Mesenchymal stem cell (in vitro differentiated cells and primary cell): Measurements from ENCODE around the gene FIGN.
A peak's percentile ranks its signal among the peaks of the same experiment; 100 is the strongest.

ENCODE experiments used
- DNase-seq: peaks from one replicate; pipeline ENCODE4 v3.0.0-alpha.2; 2013
- H2AFZ ChIP-seq: one replicate; pipeline ENCODE4 v1.6.1; 2013; ENCODE audit warnings: low read depth, mild to moderate bottlenecking, control low read depth, inconsistent platforms, low read length, moderate library complexity
- H2AK5ac ChIP-seq: 2 replicates; pipeline ENCODE4 v1.6.1; 2013; ENCODE audit warnings: low read length, moderate library complexity, mild to moderate bottlenecking, inconsistent platforms; ENCODE audit not compliant: severe bottlenecking
- H2BK120ac ChIP-seq: one replicate; pipeline ENCODE4 v1.6.1; 2013; ENCODE audit warnings: low read depth, mild to moderate bottlenecking, inconsistent platforms, low read length, moderate library complexity
- H2BK12ac ChIP-seq, 2 experiments: one replicate each; pipeline ENCODE4 v1.6.1; 2013; ENCODE audit warnings: inconsistent platforms in 2 of 2, low read length in 2 of 2, mild to moderate bottlenecking in 2 of 2, moderate library complexity in 2 of 2, control low read depth in 1 of 2
- H2BK15ac ChIP-seq: one replicate; pipeline ENCODE4 v1.6.1; 2013; ENCODE audit warnings: mild to moderate bottlenecking, low read depth, inconsistent platforms; ENCODE audit not compliant: poor library complexity, severe bottlenecking
- H2BK5ac ChIP-seq: 2 replicates; pipeline ENCODE4 v1.6.1; 2013; ENCODE audit warnings: low read depth, mild to moderate bottlenecking, low read length, control low read depth, inconsistent platforms; ENCODE audit not compliant: poor library complexity, severe bottlenecking
- H3K14ac ChIP-seq, 2 experiments: one replicate each; pipeline ENCODE4 v1.6.1; 2013; ENCODE audit warnings: inconsistent platforms in 2 of 2, low read length in 2 of 2, control low read depth in 1 of 2, mild to moderate bottlenecking in 1 of 2, moderate library complexity in 1 of 2
- H3K18ac ChIP-seq, 2 experiments: one replicate each; pipeline ENCODE4 v1.6.1; 2013; ENCODE audit warnings: inconsistent platforms in 2 of 2, low read length in 2 of 2, control low read depth in 1 of 2, low read depth in 1 of 2, mild to moderate bottlenecking in 1 of 2
- H3K23ac ChIP-seq, 2 experiments: one replicate each; pipeline ENCODE4 v1.6.1; 2013; ENCODE audit warnings: inconsistent platforms in 2 of 2, low read length in 2 of 2, mild to moderate bottlenecking in 2 of 2, moderate library complexity in 2 of 2, control low read depth in 1 of 2
- H3K27ac ChIP-seq: 2 replicates; pipeline ENCODE4 v1.5.1; 2013; ENCODE audit warnings: mild to moderate bottlenecking, moderate library complexity, low read length, control low read depth, inconsistent platforms; ENCODE audit not compliant: poor library complexity, severe bottlenecking
- H3K27me3 ChIP-seq, 2 experiments: 2 replicates each; pipeline versions ENCODE4 v1.6.1 to v1.7.0; 2013; ENCODE audit warnings: low read length in 2 of 2, mild to moderate bottlenecking in 2 of 2, moderate library complexity in 2 of 2, control low read depth in 1 of 2, inconsistent platforms in 1 of 2; ENCODE audit not compliant: control insufficient read depth in 1 of 2, insufficient read depth in 1 of 2
- H3K36me3 ChIP-seq, 2 experiments: 2 replicates each; pipeline versions ENCODE4 v1.6.1 to v1.7.0; 2013; ENCODE audit warnings: low read length in 2 of 2, control low read depth in 1 of 2, inconsistent platforms in 1 of 2, low read depth in 1 of 2, mild to moderate bottlenecking in 1 of 2; ENCODE audit not compliant: insufficient read depth in 2 of 2, control insufficient read depth in 1 of 2
- H3K4ac ChIP-seq, 2 experiments: one replicate each; pipeline ENCODE4 v1.6.1; 2013; ENCODE audit warnings: inconsistent platforms in 2 of 2, low read length in 2 of 2, mild to moderate bottlenecking in 2 of 2, moderate library complexity in 2 of 2, control low read depth in 1 of 2, low read depth in 1 of 2
- H3K4me1 ChIP-seq: 2 replicates; pipeline ENCODE4 v1.6.1; 2013; ENCODE audit warnings: low read depth, low read length, control low read depth; ENCODE audit not compliant: control insufficient read depth, insufficient read depth
- H3K4me2 ChIP-seq: 2 replicates; pipeline ENCODE4 v1.6.1; 2013; ENCODE audit warnings: low read length, mild to moderate bottlenecking, inconsistent platforms; ENCODE audit not compliant: poor library complexity, severe bottlenecking
- H3K4me3 ChIP-seq, 2 experiments: 2 replicates each; pipeline versions ENCODE4 v1.5.1 to v1.7.0; 2013; ENCODE audit warnings: low read length in 2 of 2, mild to moderate bottlenecking in 2 of 2, control low read depth in 1 of 2, low read depth in 1 of 2; ENCODE audit not compliant: insufficient read depth in 1 of 2
- H3K79me1 ChIP-seq: replicated peaks from 2 replicates; pipeline ENCODE4 v1.6.1; 2013; ENCODE audit warnings: mild to moderate bottlenecking, control low read depth, low read length, inconsistent platforms; ENCODE audit not compliant: poor library complexity, severe bottlenecking
- H3K9ac ChIP-seq: 2 replicates; pipeline ENCODE4 v1.7.0; 2013; ENCODE audit warnings: mild to moderate bottlenecking, low read length, moderate library complexity
- H3K9me3 ChIP-seq: 2 replicates; pipeline ENCODE4 v1.7.0; 2013; ENCODE audit warnings: mild to moderate bottlenecking, low read length; ENCODE audit not compliant: control insufficient read depth
- H4K8ac ChIP-seq: one replicate; pipeline ENCODE4 v1.6.1; 2013; ENCODE audit warnings: inconsistent platforms, mild to moderate bottlenecking, low read length, moderate library complexity
- H4K91ac ChIP-seq: one replicate; pipeline ENCODE4 v1.6.1; 2013; ENCODE audit warnings: mild to moderate bottlenecking, low read length, inconsistent platforms
- WGBS: methylation state at CpG from one replicate; pipeline ENCODE4 v1.1.7; 2013; ENCODE audit warnings: mixed read lengths; 5-methylcytosine and 5-hydroxymethylcytosine counted together

FIGN gene

GRCh38 chr2:163682695-163683094 lies 53.1 kb downstream of the FIGN start:
- Histone ChIP-seq H4K8ac (no peak overlapping the region), H2AFZ (no peak overlapping the region), H3K4me1 (no peaks in the 10 kb centered on the region), H4K91ac (no peak overlapping the region), H2BK12ac (no peak overlapping the region), H3K9ac (peak overlapping the region; percentile 5), H2BK15ac (no peak overlapping the region), H3K36me3 (peaks cover 0 to 6% of the 10 kb centered on the region in 2 experiments), H3K14ac (no peak overlapping the region), H3K79me1 (peaks cover 9% of the 10 kb centered on the region), H3K4me3 (no peak overlapping the region), H3K18ac (no peak overlapping the region), H3K4me2 (no peak overlapping the region), H2BK120ac (no peak overlapping the region), H3K27me3 (no peaks in the 10 kb centered on the region), H2BK5ac (no peak overlapping the region), H3K27ac (no peak overlapping the region), H3K4ac (no peak overlapping the region), H3K9me3 (no peaks in the 10 kb centered on the region), H3K23ac (no peak overlapping the region), H2AK5ac (no peak overlapping the region)
- WGBS, result 11% methylated on average over 1 of the region's 1 CpG
- DNase-seq, result peak; percentile 71

GRCh38 chr2:163681745-163682144 lies 54.1 kb downstream of the FIGN start:
- DNase-seq, result no peak
- 95% methylated on average over 3 of the region's 5 CpGs for WGBS
- H3K4me1 ChIP-seq, result no peaks in the 10 kb centered on the region

GRCh38 chr2:163675388-163675787 lies 60.4 kb downstream of the FIGN start:
- WGBS, result 85% methylated on average over 2 of the region's 2 CpGs
- Histone ChIP-seq H3K9ac (no peak overlapping the region), H3K4me2 (no peak overlapping the region), H3K27ac (no peak overlapping the region), H3K14ac (no peak overlapping the region), H3K9me3 (no peaks in the 10 kb centered on the region), H3K79me1 (peaks cover 16% of the 10 kb centered on the region), H3K23ac (no peak overlapping the region), H2BK120ac (no peak overlapping the region), H3K27me3 (no peaks in the 10 kb centered on the region), H2BK5ac (no peak overlapping the region), H2BK15ac (no peak overlapping the region), H2AFZ (no peak overlapping the region), H3K18ac (no peak overlapping the region), H4K91ac (no peak overlapping the region), H3K36me3 (peaks cover 0 to 5% of the 10 kb centered on the region in 2 experiments), H3K4me1 (peaks cover 3% of the 10 kb centered on the region), H4K8ac (no peak overlapping the region), H3K4me3 (no peak overlapping the region), H2AK5ac (no peak overlapping the region), H2BK12ac (no peak overlapping the region), H3K4ac (no peak overlapping the region)
- DNase-seq, result no peak

More at GRCh38 chr2:163681745-163682144, 54.1 kb downstream of the FIGN start:
- Histone ChIP-seq H2BK5ac (no peak overlapping the region), H3K18ac (no peak overlapping the region), H3K4ac (no peak overlapping the region), H3K27me3 (no peaks in the 10 kb centered on the region), H2BK12ac (no peak overlapping the region), H3K9me3 (no peaks in the 10 kb centered on the region), H3K79me1 (peaks cover 9% of the 10 kb centered on the region), H3K36me3 (peaks cover 0 to 6% of the 10 kb centered on the region in 2 experiments), H3K14ac (no peak overlapping the region), H2BK15ac (no peak overlapping the region), H3K27ac (no peak overlapping the region), H4K8ac (no peak overlapping the region), H2AK5ac (no peak overlapping the region), H3K4me2 (no peak overlapping the region), H2BK120ac (no peak overlapping the region), H2AFZ (no peak overlapping the region), H3K23ac (no peak overlapping the region), H3K9ac (peak overlapping the region; percentile 5), H3K4me3 (peak overlapping the region in 1 of 2 experiments; percentile 19), H4K91ac (no peak overlapping the region)

GRCh38 chr2:163673522-163673921 lies 62.3 kb downstream of the FIGN start:
- H3K9ac ChIP-seq, result no peak overlapping the region
- no peak for DNase-seq
- no peak overlapping the region for H2BK15ac ChIP-seq
- peaks cover 16% of the 10 kb centered on the region for H3K79me1 ChIP-seq
- no peaks in the 10 kb centered on the region for H3K27me3 ChIP-seq
- 88% methylated on average over 2 of the region's 2 CpGs for WGBS
- no peak overlapping the region for H4K91ac ChIP-seq
- no peak overlapping the region for H3K27ac ChIP-seq
- H3K4me3 ChIP-seq, result no peak overlapping the region
- H3K23ac ChIP-seq, result no peak overlapping the region
- H3K4me1 ChIP-seq, result peaks cover 3% of the 10 kb centered on the region
- H3K18ac ChIP-seq, result no peak overlapping the region
- H3K9me3 ChIP-seq, result no peaks in the 10 kb centered on the region
- H2AFZ ChIP-seq, result no peak overlapping the region
- no peak overlapping the region for H3K4me2 ChIP-seq
- no peak overlapping the region for H3K14ac ChIP-seq
- no peak overlapping the region for H2AK5ac ChIP-seq
- H3K36me3 ChIP-seq, result peaks cover 0 to 2% of the 10 kb centered on the region in 2 experiments
- H3K4ac ChIP-seq, result no peak overlapping the region
- H2BK120ac ChIP-seq, result no peak overlapping the region
- no peak overlapping the region for H2BK5ac ChIP-seq
- no peak overlapping the region for H4K8ac ChIP-seq
- no peak overlapping the region for H2BK12ac ChIP-seq
